HPDE6-E6E7 (cell line): ENCODE data around the gene PRR5L.
"Not testable (repeated sequence)": the region's sequence is repeated elsewhere in the genome, so short reads cannot be mapped to it uniquely, and the experiment has no call there.

Source experiments
- DNase-seq: peaks from one replicate; pipeline ENCODE4 v3.0.0; 2011; ENCODE audit warnings: missing footprints; ENCODE audit errors: extremely low spot score

The PRR5L gene

GRCh38 chr11:36459046-36459445 is 163.0 kb downstream of the PRR5L start:
- no peak for DNase-seq

GRCh38 chr11:36460220-36460619 is 164.1 kb downstream of the PRR5L start:
- DNase-seq = no peak

- no peak for DNase-seq
Measured at GRCh38 chr11:36462321-36462720, 166.2 kb downstream of the PRR5L start.

- no peak for DNase-seq
Measured at GRCh38 chr11:36463781-36464180, 167.7 kb downstream of the PRR5L start.

- DNase-seq = no peak
Measured at GRCh38 chr11:36464720-36465119, 168.6 kb downstream of the PRR5L start.

GRCh38 chr11:36465449-36466163 is 169.5 kb downstream of the PRR5L start:
- DNase-seq = no peak

- DNase-seq = no peak
Measured at GRCh38 chr11:36467012-36467411, 170.9 kb downstream of the PRR5L start.

- no peak for DNase-seq
Measured at GRCh38 chr11:36467916-36468315, 171.8 kb downstream of the PRR5L start.

- no peak for DNase-seq
Measured at GRCh38 chr11:36469063-36469462, 173.0 kb downstream of the PRR5L start.

- DNase-seq = no peak
Measured at GRCh38 chr11:36469881-36470802, 174.1 kb downstream of the PRR5L start.

GRCh38 chr11:36471577-36471976 is 175.5 kb downstream of the PRR5L start:
- no peak for DNase-seq

GRCh38 chr11:36475192-36475591 is 179.1 kb downstream of the PRR5L start:
- no peak for DNase-seq

GRCh38 chr11:36478700-36479329 is 182.7 kb downstream of the PRR5L start:
- no peak for DNase-seq

GRCh38 chr11:36480833-36481232 is 184.7 kb downstream of the PRR5L start:
- DNase-seq = no peak

GRCh38 chr11:36483042-36483441 is 187.0 kb downstream of the PRR5L start:
- not testable (repeated sequence) for DNase-seq

- no peak for DNase-seq
Measured at GRCh38 chr11:36485298-36486002, 189.4 kb downstream of the PRR5L start.

- DNase-seq = no peak
Measured at GRCh38 chr11:36487619-36488018, 191.5 kb downstream of the PRR5L start.

- no peak for DNase-seq
Measured at GRCh38 chr11:36488096-36488495, 192.0 kb downstream of the PRR5L start.

GRCh38 chr11:36490026-36490806 is 194.1 kb downstream of the PRR5L start:
- no peak for DNase-seq

- DNase-seq = no peak
Measured at GRCh38 chr11:36492724-36493304, 196.7 kb downstream of the PRR5L start.

- DNase-seq = no peak
Measured at GRCh38 chr11:36493332-36493731, 197.2 kb downstream of the PRR5L start.
